C4-2B (cell line): ENCODE measurements around the gene MTFR2.

Experiments
- CTCF ChIP-seq: fragments of 450-650 bp; conservative IDR thresholded peaks from 2 replicates; pipeline ENCODE4 v1.5.1; 2017; ENCODE audit warnings: mild to moderate bottlenecking
- ZFX ChIP-seq: fragments of 450-650 bp; IDR thresholded peaks from 2 replicates; pipeline ENCODE4 v1.6.1; 2017

GRCh38 chr6:136213853-136214252, 36.3 kb downstream of the MTFR2 start:
- TF ChIP-seq CTCF (no peak), ZFX (no peak)
